ENCODE results near the gene PNKP.

PNKP gene

DNA sequence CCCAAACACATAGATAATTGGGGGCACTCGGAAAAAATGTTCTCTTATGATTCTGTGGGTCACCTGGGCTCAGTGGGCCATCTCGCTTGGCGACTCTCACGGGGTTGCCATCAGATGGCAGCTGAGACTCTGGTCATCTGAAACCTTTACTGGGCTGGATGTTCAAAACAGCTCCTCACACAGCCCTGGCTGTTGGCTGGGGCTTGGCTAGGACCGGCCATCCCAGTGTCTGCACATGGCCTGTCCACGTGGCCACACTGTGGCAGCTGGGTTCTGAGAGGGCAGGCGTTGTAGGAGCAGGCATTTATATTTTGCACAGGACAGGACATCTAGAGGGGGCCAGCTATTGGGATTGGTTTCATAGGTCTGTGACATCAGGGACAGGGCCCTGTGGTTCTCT is 33.8 kb downstream of the PNKP start:
- Histone ChIP-seq H3K4me1 (ENCODE audit: control insufficient read depth, insufficient read depth, low read length) (no peaks in the 10 kb centered on the region), H3K36me3 (ENCODE audit: control insufficient read depth in 2 of 2, insufficient read depth in 1 of 2, low read length in 2 of 2) (peaks cover 6 to 96% of the 10 kb centered on the region in 2 experiments; a peak in 2 of 3 replicates), H3K27ac (ENCODE audit: extremely low read depth, low read depth, low read length) (no peak overlapping the region; the same call in 1 of the 2 replicates), H3K4me3 (ENCODE audit: low read depth, low read length) (no peak overlapping the region), H3K9me3 (ENCODE audit: control insufficient read depth, insufficient read depth, low read depth, low read length) (no peaks in the 10 kb centered on the region)
- TF ChIP-seq ZBTB21 (tag by site-specific recombination; IDR thresholded peaks at IDR 0.05), result no peak
- no peak for TF ChIP-seq SP3 (tag by site-specific recombination; IDR thresholded peaks at IDR 0.05)
- TF ChIP-seq ZNF626 (tag by site-specific recombination; IDR thresholded peaks at IDR 0.05), result no peak
- TF ChIP-seq ZNF18 (tag by site-specific recombination; IDR thresholded peaks at IDR 0.05), result no peak
- no peak for TF ChIP-seq ZNF394 (tag by site-specific recombination; IDR thresholded peaks at IDR 0.05; ENCODE audit: borderline replicate concordance)
- TF ChIP-seq, protein P1, sequence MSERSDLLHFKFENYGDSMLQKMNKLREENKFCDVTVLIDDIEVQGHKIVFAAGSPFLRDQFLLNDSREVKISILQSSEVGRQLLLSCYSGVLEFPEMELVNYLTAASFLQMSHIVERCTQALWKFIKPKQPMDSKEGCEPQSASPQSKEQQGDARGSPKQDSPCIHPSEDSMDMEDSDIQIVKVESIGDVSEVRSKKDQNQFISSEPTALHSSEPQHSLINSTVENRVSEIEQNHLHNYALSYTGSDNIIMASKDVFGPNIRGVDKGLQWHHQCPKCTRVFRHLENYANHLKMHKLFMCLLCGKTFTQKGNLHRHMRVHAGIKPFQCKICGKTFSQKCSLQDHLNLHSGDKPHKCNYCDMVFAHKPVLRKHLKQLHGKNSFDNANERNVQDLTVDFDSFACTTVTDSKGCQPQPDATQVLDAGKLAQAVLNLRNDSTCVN (tag by site-specific recombination; optimal IDR thresholded peaks at IDR 0.05), result no peak
- no peak for TF ChIP-seq KLF16 (tag by site-specific recombination; IDR thresholded peaks at IDR 0.05)
- no peak for TF ChIP-seq ZFP41 (tag by site-specific recombination; IDR thresholded peaks at IDR 0.05; ENCODE audit: borderline replicate concordance)
- no peak for TF ChIP-seq ZNF473 (tag by site-specific recombination; IDR thresholded peaks at IDR 0.05)
- TF ChIP-seq, protein P2, sequence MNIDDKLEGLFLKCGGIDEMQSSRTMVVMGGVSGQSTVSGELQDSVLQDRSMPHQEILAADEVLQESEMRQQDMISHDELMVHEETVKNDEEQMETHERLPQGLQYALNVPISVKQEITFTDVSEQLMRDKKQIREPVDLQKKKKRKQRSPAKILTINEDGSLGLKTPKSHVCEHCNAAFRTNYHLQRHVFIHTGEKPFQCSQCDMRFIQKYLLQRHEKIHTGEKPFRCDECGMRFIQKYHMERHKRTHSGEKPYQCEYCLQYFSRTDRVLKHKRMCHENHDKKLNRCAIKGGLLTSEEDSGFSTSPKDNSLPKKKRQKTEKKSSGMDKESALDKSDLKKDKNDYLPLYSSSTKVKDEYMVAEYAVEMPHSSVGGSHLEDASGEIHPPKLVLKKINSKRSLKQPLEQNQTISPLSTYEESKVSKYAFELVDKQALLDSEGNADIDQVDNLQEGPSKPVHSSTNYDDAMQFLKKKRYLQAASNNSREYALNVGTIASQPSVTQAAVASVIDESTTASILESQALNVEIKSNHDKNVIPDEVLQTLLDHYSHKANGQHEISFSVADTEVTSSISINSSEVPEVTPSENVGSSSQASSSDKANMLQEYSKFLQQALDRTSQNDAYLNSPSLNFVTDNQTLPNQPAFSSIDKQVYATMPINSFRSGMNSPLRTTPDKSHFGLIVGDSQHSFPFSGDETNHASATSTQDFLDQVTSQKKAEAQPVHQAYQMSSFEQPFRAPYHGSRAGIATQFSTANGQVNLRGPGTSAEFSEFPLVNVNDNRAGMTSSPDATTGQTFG (tag by site-specific recombination; IDR thresholded peaks at IDR 0.05; ENCODE audit: borderline replicate concordance), result no peak
- no peak for TF ChIP-seq ZNF426 (tag by site-specific recombination; IDR thresholded peaks at IDR 0.05)
- TF ChIP-seq ZNF202 (tag by site-specific recombination; IDR thresholded peaks at IDR 0.05; ENCODE audit: borderline replicate concordance), result no peak
- TF ChIP-seq ZNF449 (tag by site-specific recombination; IDR thresholded peaks at IDR 0.05), result no peak
- no peak for TF ChIP-seq ZNF2 (tag by site-specific recombination; IDR thresholded peaks at IDR 0.05)
- POLR2A ChIA-PET, result interaction anchor here (0.6 to 2.0 kb wide), 2 partner anchors 9 to 17 kb away, joined by 5 to 8 read pairs; no protein-coding TSS in a partner anchor
- CTCF ChIA-PET, result interaction anchor here (0.6 to 1.2 kb wide), 2 partner anchors 14 to 23 kb away, joined by 3 to 4 read pairs; no protein-coding TSS in a partner anchor

- H3K9me3 ChIP-seq (ENCODE audit: control insufficient read depth, insufficient read depth, low read depth, low read length), result no peaks in the 10 kb centered on the region
- peaks cover 6 to 93% of the 10 kb centered on the region in 2 experiments; a peak in 2 of 3 replicates for H3K36me3 ChIP-seq (ENCODE audit: control insufficient read depth in 2 of 2, insufficient read depth in 1 of 2, low read length in 2 of 2)
- POLR2A ChIA-PET, result interaction anchor here (1.0 kb wide), 1 partner anchor 18 kb away, joined by 3 read pairs; the partner anchor contains the start of gene PTOV1
- H3K27ac ChIP-seq (ENCODE audit: extremely low read depth, low read depth, low read length), result 0 out of 2 replicates have a peak overlapping the region, but pooled peaks have one; percentile 49
- no peak overlapping the region for H3K4me3 ChIP-seq (ENCODE audit: low read depth, low read length)
- no peaks in the 10 kb centered on the region for H3K4me1 ChIP-seq (ENCODE audit: control insufficient read depth, insufficient read depth, low read length)
- CTCF ChIA-PET, result interaction anchor here (1.2 kb wide), 1 partner anchor 22 kb away, joined by 3 read pairs; no protein-coding TSS in a partner anchor
- no peak for TF ChIP-seq SP7 (tag by site-specific recombination; IDR thresholded peaks at IDR 0.05)
- no peak for TF ChIP-seq KLF1 (tag by site-specific recombination; IDR thresholded peaks at IDR 0.05)
- no peak for TF ChIP-seq GLIS1 (tag by site-specific recombination; IDR thresholded peaks at IDR 0.05)
- TF ChIP-seq ZNF10 (tag by site-specific recombination; IDR thresholded peaks at IDR 0.05), result no peak
- no peak for TF ChIP-seq ZNF777 (tag by site-specific recombination; IDR thresholded peaks at IDR 0.05; ENCODE audit: borderline replicate concordance)
- no peak for TF ChIP-seq TCF7L2 (IDR thresholded peaks at IDR 0.05; ENCODE audit: borderline replicate concordance, low read depth, low read length)
- TF ChIP-seq ZEB2 (tag by site-specific recombination; IDR thresholded peaks at IDR 0.05), result no peak
- TF ChIP-seq KLF9 (tag by site-specific recombination; IDR thresholded peaks at IDR 0.05; ENCODE audit: low read depth), result no peak
- no peak for TF ChIP-seq ZNF560 (tag by site-specific recombination; IDR thresholded peaks at IDR 0.05; ENCODE audit: borderline replicate concordance)
- TF ChIP-seq ZNF266 (tag by site-specific recombination; IDR thresholded peaks at IDR 0.05; ENCODE audit: low read depth), result no peak
- TF ChIP-seq ZNF555 (tag by site-specific recombination; conservative IDR thresholded peaks at IDR 0.05), result no peak
- TF ChIP-seq ZNF354C (tag by site-specific recombination; IDR thresholded peaks at IDR 0.05; ENCODE audit: borderline replicate concordance, low read depth), result no peak
- TF ChIP-seq ZNF394 (tag by site-specific recombination; IDR thresholded peaks at IDR 0.05; ENCODE audit: borderline replicate concordance), result no peak
- no peak for TF ChIP-seq ZSCAN30 (tag by site-specific recombination; IDR thresholded peaks at IDR 0.05)
- no peak for TF ChIP-seq ZBTB21 (tag by site-specific recombination; IDR thresholded peaks at IDR 0.05)
Observed at GRCh38 chr19:49832556-49832955, 34.8 kb downstream of the PNKP start.

Measured in HEK293 (cell line).